GM12873 (cell line): ENCODE measurements around the gene SYNPO.

Experiments
- CTCF ChIP-seq: IDR thresholded peaks from 2 replicates; pipeline ENCODE4 v1.5.1; 2012; ENCODE audit warnings: low read depth, mild to moderate bottlenecking, moderate library complexity, low read length, control low read depth; ENCODE audit not compliant: insufficient read depth; ENCODE audit errors: missing control alignments

Gene SYNPO, protein sequence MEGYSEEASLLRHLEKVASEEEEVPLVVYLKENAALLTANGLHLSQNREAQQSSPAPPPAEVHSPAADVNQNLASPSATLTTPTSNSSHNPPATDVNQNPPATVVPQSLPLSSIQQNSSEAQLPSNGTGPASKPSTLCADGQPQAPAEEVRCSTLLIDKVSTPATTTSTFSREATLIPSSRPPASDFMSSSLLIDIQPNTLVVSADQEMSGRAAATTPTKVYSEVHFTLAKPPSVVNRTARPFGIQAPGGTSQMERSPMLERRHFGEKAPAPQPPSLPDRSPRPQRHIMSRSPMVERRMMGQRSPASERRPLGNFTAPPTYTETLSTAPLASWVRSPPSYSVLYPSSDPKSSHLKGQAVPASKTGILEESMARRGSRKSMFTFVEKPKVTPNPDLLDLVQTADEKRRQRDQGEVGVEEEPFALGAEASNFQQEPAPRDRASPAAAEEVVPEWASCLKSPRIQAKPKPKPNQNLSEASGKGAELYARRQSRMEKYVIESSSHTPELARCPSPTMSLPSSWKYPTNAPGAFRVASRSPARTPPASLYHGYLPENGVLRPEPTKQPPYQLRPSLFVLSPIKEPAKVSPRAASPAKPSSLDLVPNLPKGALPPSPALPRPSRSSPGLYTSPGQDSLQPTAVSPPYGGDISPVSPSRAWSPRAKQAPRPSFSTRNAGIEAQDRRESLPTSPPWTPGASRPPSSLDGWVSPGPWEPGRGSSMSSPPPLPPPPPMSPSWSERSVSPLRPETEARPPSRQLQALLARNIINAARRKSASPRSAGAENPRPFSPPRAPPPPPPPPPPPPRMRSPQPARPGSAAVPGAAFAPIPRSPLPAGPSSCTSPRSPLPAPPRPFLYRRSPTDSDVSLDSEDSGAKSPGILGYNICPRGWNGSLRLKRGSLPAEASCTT

DNA sequence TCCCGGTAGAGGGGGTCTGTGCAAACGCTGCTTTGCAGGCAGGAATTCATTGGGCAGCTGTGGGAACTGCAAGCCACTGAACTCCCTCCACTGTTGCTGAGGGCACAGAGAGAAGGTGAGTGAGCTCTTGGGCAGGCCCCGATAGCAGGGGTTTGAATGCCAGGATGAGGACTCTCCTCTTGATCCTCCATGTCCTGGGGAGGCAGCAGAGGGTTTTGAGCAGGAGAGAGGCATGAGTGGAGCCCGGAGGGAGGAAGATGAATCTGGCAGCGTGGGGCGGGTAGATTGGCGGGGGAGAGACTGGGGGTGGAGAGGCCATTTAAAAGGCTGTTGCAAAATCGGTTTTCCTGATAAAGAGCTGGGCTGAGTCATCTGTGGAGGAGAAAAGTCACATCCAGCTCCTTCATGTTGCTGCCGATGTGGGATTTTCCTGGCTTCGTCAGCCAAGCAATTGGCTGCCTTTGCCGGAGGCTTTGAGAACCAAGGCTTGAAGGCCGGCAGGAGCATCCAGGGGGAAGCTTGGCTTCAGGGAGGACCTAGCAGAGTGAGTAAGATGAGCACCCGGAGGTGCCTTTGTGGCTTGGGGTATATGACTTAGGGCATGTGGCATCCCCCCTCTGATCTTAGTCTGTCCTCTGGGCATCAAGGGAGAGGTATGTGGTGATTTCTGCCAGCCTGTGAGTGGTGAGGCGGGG is at the start of gene SYNPO:
Gene SYNPO, plus strand, starts transcription at position 350 of the 695 bp plus-strand sequence. CDS start 7,616 bp downstream, outside the sequence.
- no peak for TF ChIP-seq CTCF

GRCh38 chr5:150590979-150591695 is 49.3 kb upstream of the SYNPO start:
- TF ChIP-seq CTCF: no peak

GRCh38 chr5:150593593-150593992 is 46.9 kb upstream of the SYNPO start:
- TF ChIP-seq CTCF: no peak

DNA sequence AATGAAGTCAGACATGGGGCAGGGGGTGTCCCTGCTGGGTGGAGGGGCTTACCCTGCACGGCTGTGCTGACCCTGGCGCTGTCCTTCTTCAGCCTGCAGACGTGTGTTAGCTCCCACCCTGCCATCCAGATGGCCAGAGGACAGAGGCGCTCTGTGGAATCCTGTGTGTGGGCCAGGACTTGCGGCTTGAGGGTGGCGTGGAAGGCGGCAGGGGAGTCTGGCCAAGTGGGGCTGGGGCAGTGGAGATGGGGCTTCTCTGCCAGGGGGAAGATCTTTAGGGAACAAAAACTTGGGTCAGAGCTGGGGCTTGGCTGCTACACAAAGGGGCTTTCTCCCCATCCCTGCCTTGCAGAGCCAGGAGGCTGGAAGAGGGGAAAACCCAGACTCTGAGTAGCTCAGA is 46.5 kb upstream of the SYNPO start:
- no peak for TF ChIP-seq CTCF

DNA sequence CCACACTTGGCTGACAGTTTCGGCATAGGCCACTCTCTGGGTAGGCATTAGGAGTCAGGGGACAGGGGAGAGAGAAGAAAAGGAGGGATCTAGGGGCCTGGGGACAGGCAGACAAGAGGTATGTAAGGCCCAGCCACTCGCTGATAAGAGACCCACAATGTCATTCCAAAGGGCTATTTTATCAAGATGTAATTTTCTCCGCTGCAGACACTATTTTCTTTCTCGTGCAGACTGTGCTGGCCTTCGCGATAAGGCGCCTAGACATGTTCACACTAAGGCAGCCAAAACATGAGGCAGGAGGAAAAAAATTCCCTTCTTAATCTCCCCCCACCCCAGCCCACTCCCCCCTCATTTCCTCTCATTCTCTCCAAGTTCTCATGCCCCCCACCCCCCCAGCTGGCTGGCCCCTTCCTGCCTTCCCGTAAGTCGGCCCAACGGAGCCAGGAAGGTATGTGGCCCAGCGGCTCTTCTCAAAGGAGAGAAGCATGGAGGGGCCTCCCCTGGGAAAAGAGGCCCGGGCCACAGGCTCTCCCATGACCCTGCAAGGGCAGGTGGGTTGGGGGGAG is 44.9 kb upstream of the SYNPO start:
- no peak for TF ChIP-seq CTCF

DNA sequence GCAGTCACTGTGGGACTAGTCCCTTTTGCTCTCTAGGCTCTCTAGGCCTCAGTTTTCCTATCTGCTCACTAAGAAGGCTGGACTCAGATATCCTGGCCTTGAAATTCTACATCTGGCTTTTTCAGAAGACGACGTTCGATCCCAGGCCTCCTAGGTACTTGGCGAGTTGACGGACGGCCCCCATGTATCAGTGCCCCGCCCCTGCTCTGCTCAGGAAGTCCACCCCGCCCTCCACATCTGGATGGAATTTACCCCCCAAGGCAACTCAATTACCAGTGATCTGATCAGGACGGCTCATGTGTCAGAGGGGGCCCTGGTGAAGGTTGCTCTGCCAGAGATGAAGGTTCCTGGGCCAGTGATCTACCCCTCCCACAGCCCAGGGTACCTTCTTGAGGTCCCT is 44.1 kb upstream of the SYNPO start:
- no peak for TF ChIP-seq CTCF
